WTC11 (cell line): ENCODE data around the gene KLHL33. TPM values are rescaled to one million over a fixed set of nuclear protein-coding genes. Genes with fewer than 3 reads are reported as not detected.

ENCODE experiments used
- ATAC-seq: fragments of 200-7000 bp; cut with Tn5 transposase; 2 replicates; pipeline ENCODE4 v1.10.0; 2021; ENCODE audit warnings: mild to moderate bottlenecking, moderate library complexity
- CTCF ChIA-PET: fragments of 300-600 bp; sonication (Branson Sonifier 250); formaldehyde crosslinking; loops from one replicate; lab custom pipeline; 2021; ENCODE audit warnings: antibody characterized with exemption; lab: Charles Lee
- POLR2A ChIA-PET: fragments of 350-600 bp; sonication (Branson Sonifier 250); formaldehyde crosslinking; loops from one replicate; lab custom pipeline; 2021; ENCODE audit warnings: antibody characterized with exemption; lab: Charles Lee
- DNase-seq: peaks from one replicate; pipeline ENCODE4 v3.0.0; 2021; ENCODE audit warnings: low spot score
- H3K27ac Mint-ChIP-seq: 2 replicates; pipeline ENCODE4 v1.8.0; 2021; ENCODE audit warnings: mixed read lengths
- H3K27me3 Mint-ChIP-seq: 2 replicates; pipeline ENCODE4 v1.8.0; 2021; ENCODE audit warnings: low read depth, mild to moderate bottlenecking, moderate library complexity, mixed read lengths
- H3K36me3 Mint-ChIP-seq: 2 replicates; pipeline ENCODE4 v1.8.0; 2021; ENCODE audit warnings: mixed read lengths
- H3K4me1 Mint-ChIP-seq: 2 replicates; pipeline ENCODE4 v1.8.0; 2022; ENCODE audit warnings: mixed read lengths
- H3K4me3 Mint-ChIP-seq: 2 replicates; pipeline ENCODE4 v1.8.0; 2021; ENCODE audit warnings: mild to moderate bottlenecking, moderate library complexity, mixed read lengths
- H3K9me3 Mint-ChIP-seq: 2 replicates; pipeline ENCODE4 v1.8.0; 2021; ENCODE audit warnings: mixed read lengths
- CREM ChIP-seq: sonication (generic); formaldehyde crosslinking; IDR thresholded peaks from 2 replicates; pipeline ENCODE4 v1.8.1; 2022; ENCODE audit warnings: mild to moderate bottlenecking, missing genetic modification reagents, moderate library complexity
- ETV6 ChIP-seq: sonication (generic); formaldehyde crosslinking; IDR thresholded peaks from 2 replicates; pipeline ENCODE4 v1.8.1; 2022; ENCODE audit warnings: mild to moderate bottlenecking, missing genetic modification reagents
- FOXJ3 ChIP-seq: sonication (generic); formaldehyde crosslinking; IDR thresholded peaks from 2 replicates; pipeline ENCODE4 v1.9.0; 2021; ENCODE audit warnings: missing genetic modification reagents, mild to moderate bottlenecking, borderline replicate concordance
- GABPB1 ChIP-seq: sonication (generic); formaldehyde crosslinking; IDR thresholded peaks from 2 replicates; pipeline ENCODE4 v1.8.1; 2023; ENCODE audit warnings: mild to moderate bottlenecking, missing genetic modification reagents
- MYBL2 ChIP-seq: sonication (generic); formaldehyde crosslinking; IDR thresholded peaks from 2 replicates; pipeline ENCODE4 v1.8.1; 2023; ENCODE audit warnings: mild to moderate bottlenecking, moderate library complexity, missing genetic modification reagents
- NFE2L1 ChIP-seq: sonication (generic); formaldehyde crosslinking; IDR thresholded peaks from 2 replicates; pipeline ENCODE4 v1.8.1; 2023; ENCODE audit warnings: missing genetic modification reagents
- SMAD3 ChIP-seq: sonication (generic); formaldehyde crosslinking; IDR thresholded peaks from 2 replicates; pipeline ENCODE4 v1.8.0; 2022; ENCODE audit warnings: missing genetic modification reagents, mild to moderate bottlenecking, borderline replicate concordance
- SMAD4 ChIP-seq: sonication (generic); formaldehyde crosslinking; IDR thresholded peaks from 2 replicates; pipeline ENCODE4 v1.8.0; 2022; ENCODE audit warnings: mild to moderate bottlenecking, missing genetic modification reagents
- TEAD1 ChIP-seq: sonication (generic); formaldehyde crosslinking; IDR thresholded peaks from 2 replicates; pipeline ENCODE4 v1.8.0; 2022; ENCODE audit warnings: mild to moderate bottlenecking, missing genetic modification reagents
- TP53 ChIP-seq: sonication (generic); formaldehyde crosslinking; IDR thresholded peaks from 2 replicates; pipeline ENCODE4 v1.8.1; 2023; ENCODE audit warnings: mild to moderate bottlenecking, missing genetic modification reagents
- ZBTB21 ChIP-seq: sonication (generic); formaldehyde crosslinking; IDR thresholded peaks from 2 replicates; pipeline ENCODE4 v1.8.1; 2023; ENCODE audit warnings: mild to moderate bottlenecking, missing genetic modification reagents, borderline replicate concordance
- ZNF263 ChIP-seq: sonication (generic); formaldehyde crosslinking; IDR thresholded peaks from 2 replicates; pipeline ENCODE4 v1.8.1; 2022; ENCODE audit warnings: low read depth, mild to moderate bottlenecking, moderate library complexity, missing genetic modification reagents
- total RNA-seq: library from RNA; stranded (reverse); gene quantifications from 3 replicates; pipeline ENCODE4 v1.2.3, GENCODE V29; 2021
- TF ChIP-seq, protein P1 (sequence below): sonication (generic); formaldehyde crosslinking; IDR thresholded peaks from 2 replicates; pipeline ENCODE4 v1.8.0; 2022; ENCODE audit warnings: mild to moderate bottlenecking, missing genetic modification reagents
- TF ChIP-seq, protein P2 (sequence below): sonication (generic); formaldehyde crosslinking; IDR thresholded peaks from 2 replicates; pipeline ENCODE4 v1.8.0; 2023; ENCODE audit warnings: missing genetic modification reagents, mild to moderate bottlenecking, borderline replicate concordance
- TF ChIP-seq, protein P3 (sequence below): sonication (generic); formaldehyde crosslinking; IDR thresholded peaks from 2 replicates; pipeline ENCODE4 v1.8.1; 2023; ENCODE audit warnings: mild to moderate bottlenecking, missing genetic modification reagents, moderate library complexity
- TF ChIP-seq, protein P4 (sequence below): sonication (generic); formaldehyde crosslinking; IDR thresholded peaks from 2 replicates; pipeline ENCODE4 v1.8.1; 2022; ENCODE audit warnings: mild to moderate bottlenecking, missing genetic modification reagents, moderate library complexity, borderline replicate concordance
- TF ChIP-seq, protein P5 (sequence below): sonication (generic); formaldehyde crosslinking; IDR thresholded peaks from 2 replicates; pipeline ENCODE4 v1.8.0; 2022; ENCODE audit warnings: mild to moderate bottlenecking, missing genetic modification reagents
- TF ChIP-seq, protein P6 (sequence below): sonication (generic); formaldehyde crosslinking; conservative IDR thresholded peaks from 2 replicates; pipeline ENCODE4 v1.8.1; 2022; ENCODE audit warnings: mild to moderate bottlenecking, missing genetic modification reagents
- TF ChIP-seq, protein P7 (sequence below): sonication (generic); formaldehyde crosslinking; IDR thresholded peaks from 2 replicates; pipeline ENCODE4 v1.8.1; 2022; ENCODE audit warnings: low read depth, mild to moderate bottlenecking, moderate library complexity, missing genetic modification reagents, borderline replicate concordance
- TF ChIP-seq, protein P8 (sequence below): sonication (generic); formaldehyde crosslinking; IDR thresholded peaks from 2 replicates; pipeline ENCODE4 v1.8.0; 2023; ENCODE audit warnings: missing genetic modification reagents

The KLHL33 gene
- total RNA-seq, 1 experiment from 2014 or later = 0.17 TPM

DNA sequence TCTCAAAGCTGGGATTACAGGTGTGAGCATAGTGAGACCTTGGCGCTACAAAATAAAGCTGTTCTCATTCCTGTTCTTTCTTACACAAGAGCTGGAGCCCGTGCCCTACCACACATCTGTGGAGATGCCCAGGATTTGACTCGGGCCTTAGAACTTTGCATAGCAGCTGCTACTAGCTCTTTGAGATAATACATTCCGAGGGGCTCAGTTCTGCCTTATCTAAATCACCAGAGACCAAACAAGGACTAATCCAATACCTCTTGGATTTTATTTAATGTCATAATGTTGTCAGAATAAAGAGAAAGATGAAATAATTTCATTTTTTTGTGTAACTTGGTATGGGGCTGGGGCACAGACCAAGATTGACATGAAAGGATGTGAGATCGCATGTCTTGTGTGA, 40.8 kb upstream of the KLHL33 start:
- H3K4me1 Mint-ChIP-seq = peaks cover 8% of the 10 kb centered on the region
- H3K9me3 Mint-ChIP-seq = no peaks in the 10 kb centered on the region
- ChIA-PET CTCF (no interaction called here), POLR2A (no interaction called here)
- TF ChIP-seq GABPB1 = no peak
- no peak for TF ChIP-seq TP53 (CRISPR knock-in tag)
- ATAC-seq (no peak), DNase-seq (no peak)
- H3K27me3 Mint-ChIP-seq = no peaks in the 10 kb centered on the region
- no peak overlapping the region for H3K4me3 Mint-ChIP-seq
- no peak overlapping the region for H3K27ac Mint-ChIP-seq
- peaks cover 58% of the 10 kb centered on the region for H3K36me3 Mint-ChIP-seq

DNA sequence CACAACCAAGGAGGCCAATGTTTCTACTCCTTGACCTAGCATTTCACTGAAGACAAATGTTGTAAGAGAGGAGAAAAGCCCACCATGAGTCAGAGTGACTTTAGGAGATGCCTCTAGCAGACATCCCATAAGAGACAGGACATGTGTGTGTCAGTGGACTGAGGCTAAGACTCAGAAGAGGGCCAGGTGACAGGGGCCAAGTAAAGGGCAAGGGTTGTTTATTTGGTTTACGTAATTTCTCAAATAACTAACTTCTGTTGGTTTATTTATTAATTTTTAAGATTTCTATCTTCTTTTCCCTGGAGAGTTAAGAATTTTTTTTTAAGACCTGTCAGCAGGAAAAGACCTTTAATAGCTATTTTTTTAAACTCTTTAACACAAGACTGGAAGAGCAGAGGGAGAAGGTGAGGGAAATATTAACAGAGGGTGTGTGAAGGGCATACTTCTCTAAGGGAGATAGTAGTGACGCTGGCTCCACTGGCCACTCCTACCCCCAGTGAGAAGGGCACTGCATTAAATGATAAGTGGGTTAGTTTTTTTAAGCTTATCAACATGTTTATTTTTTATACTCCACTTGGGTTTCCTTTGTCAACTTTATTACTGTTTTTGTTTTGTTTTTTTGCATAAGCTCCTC, 36.7 kb upstream of the KLHL33 start:
- Mint-ChIP-seq H3K9me3 (no peaks in the 10 kb centered on the region), H3K27ac (no peak overlapping the region), H3K4me1 (peaks cover 19% of the 10 kb centered on the region), H3K4me3 (no peak overlapping the region), H3K36me3 (peaks cover 59% of the 10 kb centered on the region), H3K27me3 (0 out of 2 replicates have a peak, but pooled peaks cover 2% of the 10 kb centered on the region)
- CTCF ChIA-PET = no interaction called here
- POLR2A ChIA-PET = no interaction called here
- no peak for ATAC-seq
- DNase-seq = no peak
- no peak for TF ChIP-seq ZNF263
- TF ChIP-seq CREM (CRISPR knock-in tag) = no peak
- TF ChIP-seq, protein P1, sequence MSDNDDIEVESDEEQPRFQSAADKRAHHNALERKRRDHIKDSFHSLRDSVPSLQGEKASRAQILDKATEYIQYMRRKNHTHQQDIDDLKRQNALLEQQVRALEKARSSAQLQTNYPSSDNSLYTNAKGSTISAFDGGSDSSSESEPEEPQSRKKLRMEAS (CRISPR knock-in tag) = no peak
- TF ChIP-seq, protein P2, sequence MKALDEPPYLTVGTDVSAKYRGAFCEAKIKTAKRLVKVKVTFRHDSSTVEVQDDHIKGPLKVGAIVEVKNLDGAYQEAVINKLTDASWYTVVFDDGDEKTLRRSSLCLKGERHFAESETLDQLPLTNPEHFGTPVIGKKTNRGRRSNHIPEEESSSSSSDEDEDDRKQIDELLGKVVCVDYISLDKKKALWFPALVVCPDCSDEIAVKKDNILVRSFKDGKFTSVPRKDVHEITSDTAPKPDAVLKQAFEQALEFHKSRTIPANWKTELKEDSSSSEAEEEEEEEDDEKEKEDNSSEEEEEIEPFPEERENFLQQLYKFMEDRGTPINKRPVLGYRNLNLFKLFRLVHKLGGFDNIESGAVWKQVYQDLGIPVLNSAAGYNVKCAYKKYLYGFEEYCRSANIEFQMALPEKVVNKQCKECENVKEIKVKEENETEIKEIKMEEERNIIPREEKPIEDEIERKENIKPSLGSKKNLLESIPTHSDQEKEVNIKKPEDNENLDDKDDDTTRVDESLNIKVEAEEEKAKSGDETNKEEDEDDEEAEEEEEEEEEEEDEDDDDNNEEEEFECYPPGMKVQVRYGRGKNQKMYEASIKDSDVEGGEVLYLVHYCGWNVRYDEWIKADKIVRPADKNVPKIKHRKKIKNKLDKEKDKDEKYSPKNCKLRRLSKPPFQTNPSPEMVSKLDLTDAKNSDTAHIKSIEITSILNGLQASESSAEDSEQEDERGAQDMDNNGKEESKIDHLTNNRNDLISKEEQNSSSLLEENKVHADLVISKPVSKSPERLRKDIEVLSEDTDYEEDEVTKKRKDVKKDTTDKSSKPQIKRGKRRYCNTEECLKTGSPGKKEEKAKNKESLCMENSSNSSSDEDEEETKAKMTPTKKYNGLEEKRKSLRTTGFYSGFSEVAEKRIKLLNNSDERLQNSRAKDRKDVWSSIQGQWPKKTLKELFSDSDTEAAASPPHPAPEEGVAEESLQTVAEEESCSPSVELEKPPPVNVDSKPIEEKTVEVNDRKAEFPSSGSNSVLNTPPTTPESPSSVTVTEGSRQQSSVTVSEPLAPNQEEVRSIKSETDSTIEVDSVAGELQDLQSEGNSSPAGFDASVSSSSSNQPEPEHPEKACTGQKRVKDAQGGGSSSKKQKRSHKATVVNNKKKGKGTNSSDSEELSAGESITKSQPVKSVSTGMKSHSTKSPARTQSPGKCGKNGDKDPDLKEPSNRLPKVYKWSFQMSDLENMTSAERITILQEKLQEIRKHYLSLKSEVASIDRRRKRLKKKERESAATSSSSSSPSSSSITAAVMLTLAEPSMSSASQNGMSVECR (CRISPR knock-in tag) = no peak
- TF ChIP-seq, protein P3, sequence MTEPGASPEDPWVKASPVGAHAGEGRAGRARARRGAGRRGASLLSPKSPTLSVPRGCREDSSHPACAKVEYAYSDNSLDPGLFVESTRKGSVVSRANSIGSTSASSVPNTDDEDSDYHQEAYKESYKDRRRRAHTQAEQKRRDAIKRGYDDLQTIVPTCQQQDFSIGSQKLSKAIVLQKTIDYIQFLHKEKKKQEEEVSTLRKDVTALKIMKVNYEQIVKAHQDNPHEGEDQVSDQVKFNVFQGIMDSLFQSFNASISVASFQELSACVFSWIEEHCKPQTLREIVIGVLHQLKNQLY (CRISPR knock-in tag) = no peak
- no peak for TF ChIP-seq ZBTB21
- TF ChIP-seq, protein P4, sequence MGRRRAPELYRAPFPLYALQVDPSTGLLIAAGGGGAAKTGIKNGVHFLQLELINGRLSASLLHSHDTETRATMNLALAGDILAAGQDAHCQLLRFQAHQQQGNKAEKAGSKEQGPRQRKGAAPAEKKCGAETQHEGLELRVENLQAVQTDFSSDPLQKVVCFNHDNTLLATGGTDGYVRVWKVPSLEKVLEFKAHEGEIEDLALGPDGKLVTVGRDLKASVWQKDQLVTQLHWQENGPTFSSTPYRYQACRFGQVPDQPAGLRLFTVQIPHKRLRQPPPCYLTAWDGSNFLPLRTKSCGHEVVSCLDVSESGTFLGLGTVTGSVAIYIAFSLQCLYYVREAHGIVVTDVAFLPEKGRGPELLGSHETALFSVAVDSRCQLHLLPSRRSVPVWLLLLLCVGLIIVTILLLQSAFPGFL (CRISPR knock-in tag) = no peak
- TF ChIP-seq, protein P5, sequence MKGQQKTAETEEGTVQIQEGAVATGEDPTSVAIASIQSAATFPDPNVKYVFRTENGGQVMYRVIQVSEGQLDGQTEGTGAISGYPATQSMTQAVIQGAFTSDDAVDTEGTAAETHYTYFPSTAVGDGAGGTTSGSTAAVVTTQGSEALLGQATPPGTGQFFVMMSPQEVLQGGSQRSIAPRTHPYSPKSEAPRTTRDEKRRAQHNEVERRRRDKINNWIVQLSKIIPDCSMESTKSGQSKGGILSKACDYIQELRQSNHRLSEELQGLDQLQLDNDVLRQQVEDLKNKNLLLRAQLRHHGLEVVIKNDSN = no peak
- no peak for TF ChIP-seq TEAD1 (CRISPR knock-in tag)

DNA sequence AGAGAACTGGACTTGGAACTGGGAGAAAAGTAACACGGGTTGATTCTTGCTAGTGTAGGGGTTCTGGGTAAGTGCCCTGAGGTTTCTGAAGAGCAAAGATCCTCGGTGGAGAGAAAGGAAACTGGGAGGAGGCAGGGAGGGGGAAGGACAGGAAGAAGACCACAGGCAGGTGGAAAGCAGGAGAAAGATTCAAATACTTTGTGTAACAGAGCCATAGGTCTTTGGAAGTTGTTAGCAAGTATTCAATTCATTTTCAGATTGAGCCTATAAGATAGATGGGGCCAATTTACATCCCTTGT, 34.6 kb upstream of the KLHL33 start:
- Mint-ChIP-seq H3K27me3 (peaks cover 6% of the 10 kb centered on the region; the same call in 1 of the 2 replicates), H3K27ac (peak overlapping the region; percentile 21), H3K9me3 (no peaks in the 10 kb centered on the region), H3K36me3 (peaks cover 38% of the 10 kb centered on the region), H3K4me3 (peak overlapping the region; percentile 99), H3K4me1 (peaks cover 19% of the 10 kb centered on the region)
- peak; percentile 2; the same call in 1 of the 2 replicates for ATAC-seq
- CTCF ChIA-PET = interaction anchor here (1.2 to 2.5 kb wide), 5 partner anchors 55 to 143 kb away, joined by 3 to 10 read pairs (median 3); no protein-coding TSS in a partner anchor
- DNase-seq = no peak
- POLR2A ChIA-PET = interaction anchor here (0.6 to 2.4 kb wide), 4 partner anchors 9 to 138 kb away, joined by 3 to 19 read pairs (median 10); partner anchors contain the start of genes APEX1, CCNB1IP1, OSGEP and PARP2
- TF ChIP-seq MYBL2 (CRISPR knock-in tag) = no peak
- no peak for TF ChIP-seq ZBTB21
- TF ChIP-seq, protein P6, sequence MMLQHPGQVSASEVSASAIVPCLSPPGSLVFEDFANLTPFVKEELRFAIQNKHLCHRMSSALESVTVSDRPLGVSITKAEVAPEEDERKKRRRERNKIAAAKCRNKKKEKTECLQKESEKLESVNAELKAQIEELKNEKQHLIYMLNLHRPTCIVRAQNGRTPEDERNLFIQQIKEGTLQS (CRISPR knock-in tag) = no peak
- TF ChIP-seq, protein P7, sequence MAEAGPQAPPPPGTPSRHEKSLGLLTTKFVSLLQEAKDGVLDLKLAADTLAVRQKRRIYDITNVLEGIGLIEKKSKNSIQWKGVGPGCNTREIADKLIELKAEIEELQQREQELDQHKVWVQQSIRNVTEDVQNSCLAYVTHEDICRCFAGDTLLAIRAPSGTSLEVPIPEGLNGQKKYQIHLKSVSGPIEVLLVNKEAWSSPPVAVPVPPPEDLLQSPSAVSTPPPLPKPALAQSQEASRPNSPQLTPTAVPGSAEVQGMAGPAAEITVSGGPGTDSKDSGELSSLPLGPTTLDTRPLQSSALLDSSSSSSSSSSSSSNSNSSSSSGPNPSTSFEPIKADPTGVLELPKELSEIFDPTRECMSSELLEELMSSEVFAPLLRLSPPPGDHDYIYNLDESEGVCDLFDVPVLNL = no peak
- TF ChIP-seq, protein P8, sequence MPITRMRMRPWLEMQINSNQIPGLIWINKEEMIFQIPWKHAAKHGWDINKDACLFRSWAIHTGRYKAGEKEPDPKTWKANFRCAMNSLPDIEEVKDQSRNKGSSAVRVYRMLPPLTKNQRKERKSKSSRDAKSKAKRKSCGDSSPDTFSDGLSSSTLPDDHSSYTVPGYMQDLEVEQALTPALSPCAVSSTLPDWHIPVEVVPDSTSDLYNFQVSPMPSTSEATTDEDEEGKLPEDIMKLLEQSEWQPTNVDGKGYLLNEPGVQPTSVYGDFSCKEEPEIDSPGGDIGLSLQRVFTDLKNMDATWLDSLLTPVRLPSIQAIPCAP (CRISPR knock-in tag) = no peak
- TF ChIP-seq NFE2L1 (CRISPR knock-in tag) = no peak
- no peak for TF ChIP-seq SMAD4 (CRISPR knock-in tag)
- TF ChIP-seq ETV6 = no peak
- TF ChIP-seq FOXJ3 (CRISPR knock-in tag) = no peak
- TF ChIP-seq SMAD3 (CRISPR knock-in tag) = no peak
- TF ChIP-seq, protein P3 (CRISPR knock-in tag) = no peak
- TF ChIP-seq TEAD1 (CRISPR knock-in tag) = no peak
